ENCODE data around the gene RPL29. TPM values are rescaled to one million over a fixed set of nuclear protein-coding genes. Genes with fewer than 3 reads are reported as not detected.

The RPL29 gene
- total and polyA plus RNA-seq, 2 of the 4 experiments (the other 2 are of a cell fraction): 2,081 to 2,126 TPM

DNA sequence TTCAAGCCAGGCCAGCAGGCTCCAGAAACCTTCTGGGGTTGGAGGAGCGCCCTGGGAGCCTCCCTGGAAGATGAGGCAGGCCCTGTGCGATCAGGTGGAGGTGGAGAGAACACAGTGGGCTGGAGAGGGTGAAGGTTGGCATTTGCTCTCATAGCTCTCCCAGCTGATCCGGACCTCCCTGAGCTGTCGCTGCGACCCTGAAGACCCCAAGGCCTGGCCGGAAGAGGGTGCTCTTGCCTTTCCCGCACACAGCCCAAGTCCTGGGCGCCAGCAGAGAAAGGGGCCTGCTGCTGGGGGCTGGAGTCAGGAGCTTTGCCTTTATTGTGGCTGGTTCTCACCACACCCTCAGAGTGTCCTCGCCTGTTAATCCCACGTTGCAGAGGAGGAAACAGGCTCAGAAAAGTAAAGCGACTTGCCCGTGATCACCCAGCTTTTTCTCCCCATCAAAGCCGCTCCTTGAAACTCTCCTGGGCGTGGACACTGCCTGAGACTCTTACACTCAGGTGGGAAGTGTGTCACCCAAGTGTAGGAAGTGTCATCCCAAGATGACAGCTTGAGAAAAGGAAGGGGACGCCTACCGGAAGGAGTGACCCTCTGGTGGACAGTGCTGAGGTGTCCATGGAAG lies 8.6 kb upstream of the RPL29 start:
- Histone ChIP-seq H3K9ac (ENCODE audit: low read depth, low read length) (no peak overlapping the region), H3K9me1 (ENCODE audit: insufficient read depth, low read length) (no peaks in the 10 kb centered on the region), H2BK15ac (ENCODE audit: low read depth, low read length) (no peak overlapping the region; the same call in 2 of the 3 replicates), H3K18ac (ENCODE audit: low read depth, low read length) (no peak overlapping the region), H3K4me2 (ENCODE audit: low read depth, low read length) (no peak overlapping the region), H3K36me3 (ENCODE audit: control insufficient read depth, insufficient read depth, low read length) (no peaks in the 10 kb centered on the region), H3K23ac (ENCODE audit: low read depth, low read length) (no peak overlapping the region), H3K79me1 (ENCODE audit: low read depth in 1 of 2, low read length in 2 of 2) (no peaks in the 10 kb centered on the region), H2BK5ac (ENCODE audit: low read depth, low read length, poor library complexity, severe bottlenecking) (no peak overlapping the region), H2BK20ac (ENCODE audit: low read depth, low read length) (no peak overlapping the region), H2AK9ac (replicated peaks; ENCODE audit: low read depth, low read length, poor library complexity) (peak overlapping the region; percentile 83), H3K4me1 (ENCODE audit: control insufficient read depth, insufficient read depth, low read length) (peaks cover 11% of the 10 kb centered on the region), H4K5ac (ENCODE audit: low read depth, low read length) (no peak overlapping the region), H2BK120ac (ENCODE audit: low read depth, low read length) (peak overlapping the region; percentile 63; the same call in 1 of the 2 replicates), H4K20me1 (ENCODE audit: insufficient read depth, low read length) (no peaks in the 10 kb centered on the region), H2AK5ac (ENCODE audit: low read depth, low read length) (peak overlapping the region; percentile 83; the same call in 1 of the 2 replicates), H3K14ac (replicated peaks; ENCODE audit: low read depth, low read length) (no peak overlapping the region), H3K4ac (ENCODE audit: low read depth, low read length) (peak overlapping the region; percentile 73; the same call in 1 of the 2 replicates), H3K4me3 (ENCODE audit: insufficient read depth, low read depth, low read length) (no peak overlapping the region), H4K8ac (ENCODE audit: low read depth in 2 of 2, low read length in 2 of 2) (peak overlapping the region in 1 of 2 experiments; percentile 37; a peak in 1 of 4 replicates), H4K91ac (ENCODE audit: insufficient read depth, low read depth, low read length) (no peak overlapping the region), H3K27me3 (ENCODE audit: control insufficient read depth, insufficient read depth, low read length) (no peaks in the 10 kb centered on the region), H3K9me3 (ENCODE audit: control insufficient read depth, insufficient read depth, low read length) (no peaks in the 10 kb centered on the region), H3K27ac (ENCODE audit: insufficient read depth, low read length) (no peak overlapping the region), H3K56ac (ENCODE audit: extremely low read depth, insufficient read depth, low read length) (no peak overlapping the region), H2AFZ (replicated peaks; ENCODE audit: low read length, poor library complexity) (peak overlapping the region; percentile 91)
- TF ChIP-seq FOS (IDR thresholded peaks at IDR 0.05; ENCODE audit: low read depth, low read length) (no peak), POLR2A (IDR thresholded peaks at IDR 0.05; ENCODE audit: low read depth, low read length) (no peak), SMC3 (IDR thresholded peaks at IDR 0.05; ENCODE audit: low read depth, low read length) (peak; percentile 84), BHLHE40 (IDR thresholded peaks at IDR 0.05; ENCODE audit: low read depth, low read length) (no peak), CTCF (conservative IDR thresholded peaks at IDR 0.05; ENCODE audit: low read depth, low read length) (peak; percentile 78), RAD21 (IDR thresholded peaks at IDR 0.05; ENCODE audit: low read length) (peak; percentile 87), MAZ (IDR thresholded peaks at IDR 0.05; ENCODE audit: borderline replicate concordance, low read depth, low read length) (peak; percentile 17; the same call in 1 of the 2 replicates)
- TF ChIP-seq, protein P1, sequence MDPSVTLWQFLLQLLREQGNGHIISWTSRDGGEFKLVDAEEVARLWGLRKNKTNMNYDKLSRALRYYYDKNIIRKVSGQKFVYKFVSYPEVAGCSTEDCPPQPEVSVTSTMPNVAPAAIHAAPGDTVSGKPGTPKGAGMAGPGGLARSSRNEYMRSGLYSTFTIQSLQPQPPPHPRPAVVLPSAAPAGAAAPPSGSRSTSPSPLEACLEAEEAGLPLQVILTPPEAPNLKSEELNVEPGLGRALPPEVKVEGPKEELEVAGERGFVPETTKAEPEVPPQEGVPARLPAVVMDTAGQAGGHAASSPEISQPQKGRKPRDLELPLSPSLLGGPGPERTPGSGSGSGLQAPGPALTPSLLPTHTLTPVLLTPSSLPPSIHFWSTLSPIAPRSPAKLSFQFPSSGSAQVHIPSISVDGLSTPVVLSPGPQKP (IDR thresholded peaks at IDR 0.05; ENCODE audit: borderline replicate concordance, low read depth, low read length): no peak
- POLR2A ChIA-PET (ENCODE audit: unreplicated experiment): no interaction called here
- intact Hi-C loops (cut with micrococcal nuclease): loop anchor here (1.0 to 5.0 kb wide), 2 partner anchors 49 to 333 kb away; no protein-coding TSS in a partner anchor
- in situ Hi-C loops (cut with MboI; ENCODE audit: low sequenced_read_pairs): loop anchor here (5.0 kb wide), 1 partner anchor 123 kb away; no protein-coding TSS in a partner anchor
- DNase-seq (peak; percentile 48), ATAC-seq (ENCODE audit: low read depth) (peak; percentile 63)
- no TSS peak for BruUV-seq (replicated peaks)
- dilution Hi-C loops (cut with HindIII; ENCODE audit: low sequenced_read_pairs, unreplicated experiment): no loop called here
- 37% methylated on average over 5 of the region's 16 CpGs; no CpG with 5 or more reads in 1 of the 2 experiments for WGBS, 2 experiments (ENCODE audit: extremely low coverage in 2 of 2, insufficient read length in 1 of 2)
- CTCF ChIA-PET: interaction anchor here (0.6 to 3.2 kb wide), 13 partner anchors 8 to 216 kb away, joined by 3 to 28 read pairs (median 4); partner anchors contain the start of genes DUSP7 and RRP9

All from IMR-90 (cell line).